IPS-20b (cell line): ENCODE results near the gene USP43.

Source experiments
- H3K27ac ChIP-seq: one replicate; pipeline ENCODE4 v1.5.1; 2013; ENCODE audit warnings: low read length
- H3K27me3 ChIP-seq: 2 replicates; pipeline ENCODE4 v1.6.1; 2013; ENCODE audit warnings: mild to moderate bottlenecking, low read length, inconsistent platforms; ENCODE audit not compliant: insufficient read depth
- H3K36me3 ChIP-seq: 2 replicates; pipeline ENCODE4 v1.6.1; 2013; ENCODE audit warnings: low read depth, mild to moderate bottlenecking, inconsistent platforms, low read length, moderate library complexity; ENCODE audit not compliant: insufficient read depth
- H3K4me1 ChIP-seq: 2 replicates; pipeline ENCODE4 v1.6.1; 2013; ENCODE audit warnings: mild to moderate bottlenecking, control low read depth, inconsistent platforms, low read length, moderate library complexity; ENCODE audit not compliant: insufficient read depth
- H3K4me3 ChIP-seq: 2 replicates; pipeline ENCODE4 v1.5.1; 2013; ENCODE audit warnings: mild to moderate bottlenecking, low read length, inconsistent platforms
- H3K9ac ChIP-seq: 2 replicates; pipeline ENCODE4 v1.6.1; 2013; ENCODE audit warnings: low read depth, mild to moderate bottlenecking, inconsistent platforms, low read length, moderate library complexity
- H3K9me3 ChIP-seq: 2 replicates; pipeline ENCODE4 v1.6.1; 2013; ENCODE audit warnings: mild to moderate bottlenecking, low read depth, low read length, inconsistent platforms; ENCODE audit not compliant: insufficient read depth

The USP43 gene

GRCh38 chr17:9725575-9725974 is 80.3 kb downstream of the USP43 start:
- Histone ChIP-seq H3K4me3 (no peak overlapping the region), H3K4me1 (no peaks in the 10 kb centered on the region), H3K27me3 (no peaks in the 10 kb centered on the region), H3K27ac (no peak overlapping the region), H3K9me3 (no peaks in the 10 kb centered on the region; the same call in 1 of the 2 replicates), H3K36me3 (no peaks in the 10 kb centered on the region), H3K9ac (no peak overlapping the region)

DNA sequence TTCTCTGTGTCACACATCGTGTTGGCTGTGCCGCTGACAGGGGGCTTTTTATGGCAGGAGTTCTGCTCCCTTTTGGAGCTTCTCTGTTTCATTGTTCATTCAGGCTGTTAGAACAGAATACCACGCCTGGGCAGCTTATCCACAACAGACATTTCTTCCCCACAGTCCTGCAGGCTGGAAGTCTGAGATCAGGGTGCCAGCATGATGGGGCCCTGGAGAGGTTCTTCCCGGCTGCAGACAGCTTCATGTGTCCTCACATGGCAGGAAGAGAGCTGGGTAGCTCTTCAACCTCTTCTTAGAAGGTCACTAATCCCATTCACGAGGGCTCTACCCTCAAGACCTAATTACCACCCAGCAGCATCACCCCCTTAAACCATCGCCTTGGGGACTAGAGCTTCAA is 81.0 kb downstream of the USP43 start:
- Histone ChIP-seq H3K9ac (no peak overlapping the region), H3K36me3 (no peaks in the 10 kb centered on the region), H3K4me3 (no peak overlapping the region), H3K4me1 (no peaks in the 10 kb centered on the region), H3K27me3 (no peaks in the 10 kb centered on the region), H3K9me3 (peaks cover 5% of the 10 kb centered on the region; the same call in 1 of the 2 replicates), H3K27ac (no peak overlapping the region)

- Histone ChIP-seq H3K9ac (no peak overlapping the region), H3K36me3 (no peaks in the 10 kb centered on the region), H3K4me3 (no peak overlapping the region), H3K4me1 (no peaks in the 10 kb centered on the region), H3K27ac (no peak overlapping the region), H3K27me3 (no peaks in the 10 kb centered on the region), H3K9me3 (peaks cover 9% of the 10 kb centered on the region; the same call in 1 of the 2 replicates)
These were observed 82.7 kb downstream of the USP43 start for GRCh38 chr17:9728005-9728404.

- no peak overlapping the region for H3K27ac ChIP-seq
- no peaks in the 10 kb centered on the region for H3K4me1 ChIP-seq
- no peak overlapping the region for H3K9ac ChIP-seq
These were observed 83.2 kb downstream of the USP43 start for GRCh38 chr17:9728564-9728963.

DNA sequence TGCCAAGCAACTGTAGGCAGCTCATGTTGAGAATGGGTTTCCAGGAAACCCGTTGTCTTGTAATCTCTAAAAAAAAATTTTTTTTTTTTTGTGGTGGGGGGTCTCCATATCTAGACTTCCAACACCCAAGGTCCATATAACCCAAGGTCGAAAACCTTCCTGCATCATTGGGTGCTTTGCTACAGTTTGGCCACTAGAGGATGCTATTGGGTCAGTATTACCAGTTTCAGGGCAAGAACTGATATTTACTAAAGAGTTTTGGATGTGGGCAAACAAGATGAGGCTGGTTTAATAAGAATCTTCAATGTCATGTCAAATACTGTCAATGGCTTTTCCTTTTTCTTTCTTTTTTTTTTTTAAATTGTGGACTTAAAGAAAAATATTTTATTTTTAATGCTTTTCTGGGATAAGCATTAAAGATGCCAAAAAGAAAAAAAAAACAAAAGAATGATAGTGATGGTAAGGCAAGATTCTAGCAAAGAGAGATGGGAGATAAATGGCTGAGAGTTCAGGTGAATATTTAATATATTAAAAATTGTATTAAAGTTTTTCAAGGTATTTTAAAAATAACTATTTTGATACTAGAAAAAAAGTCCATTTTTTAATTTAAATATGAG is 83.8 kb downstream of the USP43 start:
- peaks cover 9% of the 10 kb centered on the region; the same call in 1 of the 2 replicates for H3K9me3 ChIP-seq
- no peaks in the 10 kb centered on the region for H3K4me1 ChIP-seq
- H3K4me3 ChIP-seq = no peak overlapping the region
- no peaks in the 10 kb centered on the region for H3K27me3 ChIP-seq
- no peak overlapping the region for H3K9ac ChIP-seq
- H3K36me3 ChIP-seq = no peaks in the 10 kb centered on the region
- H3K27ac ChIP-seq = no peak overlapping the region

More at GRCh38 chr17:9728564-9728963, 83.2 kb downstream of the USP43 start:
- no peak overlapping the region for H3K4me3 ChIP-seq
- H3K27me3 ChIP-seq = no peaks in the 10 kb centered on the region
- H3K36me3 ChIP-seq = no peaks in the 10 kb centered on the region
- peaks cover 9% of the 10 kb centered on the region; the same call in 1 of the 2 replicates for H3K9me3 ChIP-seq

- H3K27me3 ChIP-seq = no peaks in the 10 kb centered on the region
- no peak overlapping the region for H3K27ac ChIP-seq
- H3K36me3 ChIP-seq = no peaks in the 10 kb centered on the region
- peaks cover 9% of the 10 kb centered on the region; the same call in 1 of the 2 replicates for H3K9me3 ChIP-seq
- no peak overlapping the region for H3K4me3 ChIP-seq
- H3K9ac ChIP-seq = no peak overlapping the region
- H3K4me1 ChIP-seq = no peaks in the 10 kb centered on the region
These were observed 84.6 kb downstream of the USP43 start for GRCh38 chr17:9729735-9730420.

DNA sequence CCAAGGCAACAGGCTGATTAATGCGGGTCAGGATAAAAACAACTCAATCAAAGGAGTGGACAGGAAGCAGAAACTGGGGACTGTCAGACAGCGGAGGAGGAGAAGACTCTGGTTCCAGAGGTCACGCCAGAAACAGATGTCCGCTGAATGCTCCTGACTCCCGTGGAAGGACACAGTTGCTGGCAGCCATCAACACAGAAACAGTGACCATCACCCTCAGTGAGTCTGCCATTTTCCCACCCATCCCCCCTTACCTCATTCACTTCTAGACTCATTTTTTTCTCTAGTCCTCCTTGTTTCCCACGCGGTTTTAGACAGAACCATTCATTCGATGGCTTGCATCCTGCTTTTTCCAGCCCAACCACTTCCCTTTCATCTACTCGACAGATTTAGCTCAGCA is 105.2 kb downstream of the USP43 start:
- no peaks in the 10 kb centered on the region for H3K9me3 ChIP-seq
- no peak overlapping the region for H3K27ac ChIP-seq
- no peak overlapping the region for H3K4me3 ChIP-seq
- H3K4me1 ChIP-seq = no peaks in the 10 kb centered on the region
- H3K36me3 ChIP-seq = no peaks in the 10 kb centered on the region
- H3K9ac ChIP-seq = no peak overlapping the region
- H3K27me3 ChIP-seq = no peaks in the 10 kb centered on the region

- no peak overlapping the region for H3K4me3 ChIP-seq
- H3K27me3 ChIP-seq = no peaks in the 10 kb centered on the region
- no peaks in the 10 kb centered on the region for H3K36me3 ChIP-seq
- H3K9ac ChIP-seq = no peak overlapping the region
- no peaks in the 10 kb centered on the region for H3K4me1 ChIP-seq
- H3K27ac ChIP-seq = no peak overlapping the region
- no peaks in the 10 kb centered on the region for H3K9me3 ChIP-seq
These were observed 109.8 kb downstream of the USP43 start for GRCh38 chr17:9755083-9755482.

- Histone ChIP-seq H3K27me3 (no peaks in the 10 kb centered on the region), H3K9ac (no peak overlapping the region), H3K9me3 (no peaks in the 10 kb centered on the region), H3K27ac (no peak overlapping the region), H3K4me1 (no peaks in the 10 kb centered on the region), H3K36me3 (no peaks in the 10 kb centered on the region), H3K4me3 (no peak overlapping the region)
These were observed 114.9 kb downstream of the USP43 start for GRCh38 chr17:9760266-9760665.

GRCh38 chr17:9763643-9764042 is 118.3 kb downstream of the USP43 start:
- H3K4me1 ChIP-seq = no peaks in the 10 kb centered on the region
- no peak overlapping the region for H3K27ac ChIP-seq
- H3K27me3 ChIP-seq = no peaks in the 10 kb centered on the region
- H3K36me3 ChIP-seq = no peaks in the 10 kb centered on the region
- no peak overlapping the region for H3K9ac ChIP-seq
- no peak overlapping the region for H3K4me3 ChIP-seq
- H3K9me3 ChIP-seq = no peaks in the 10 kb centered on the region

DNA sequence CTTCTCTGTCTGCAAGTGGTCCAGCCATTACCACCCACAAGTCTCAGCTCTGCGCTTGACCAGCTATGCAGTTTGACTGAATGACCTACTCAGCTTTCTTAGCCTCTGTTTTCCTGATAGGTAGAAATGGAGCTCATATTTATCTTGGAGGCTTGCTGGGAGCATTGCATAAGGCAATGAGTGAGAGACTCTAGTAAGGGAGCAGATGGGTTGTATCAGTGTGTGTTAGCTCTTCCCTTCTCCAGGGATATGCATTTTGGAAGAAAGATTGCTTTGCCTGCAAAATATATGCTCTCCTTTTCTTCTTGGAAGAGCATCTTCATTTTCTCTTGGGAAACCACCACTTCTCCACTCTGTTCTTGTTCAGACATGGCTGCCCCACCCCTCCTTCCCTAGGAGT is 120.0 kb downstream of the USP43 start:
- no peak overlapping the region for H3K4me3 ChIP-seq
- H3K36me3 ChIP-seq = no peaks in the 10 kb centered on the region
- H3K27me3 ChIP-seq = no peaks in the 10 kb centered on the region
- H3K9me3 ChIP-seq = no peaks in the 10 kb centered on the region
- no peak overlapping the region for H3K9ac ChIP-seq
- no peaks in the 10 kb centered on the region for H3K4me1 ChIP-seq
- no peak overlapping the region for H3K27ac ChIP-seq

DNA sequence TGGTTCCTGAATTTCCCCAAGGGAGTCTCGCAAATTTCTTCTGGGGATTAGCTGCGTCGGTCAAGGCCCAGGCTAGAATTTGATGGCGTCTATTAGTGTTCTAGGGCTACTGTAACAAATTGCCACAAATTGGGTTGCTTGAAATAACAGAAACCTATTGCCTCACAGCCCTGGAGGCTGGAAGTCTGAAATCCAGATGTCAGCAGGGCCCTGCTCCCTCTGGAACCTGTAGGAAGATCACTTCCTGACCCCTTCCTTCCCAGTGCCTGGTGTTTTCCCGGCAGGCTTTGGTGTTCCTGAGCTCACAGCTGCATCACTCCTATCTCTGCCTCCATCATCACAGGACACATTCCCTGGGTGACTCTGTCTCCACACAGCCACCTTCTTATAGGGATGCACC is 121.7 kb downstream of the USP43 start:
- no peaks in the 10 kb centered on the region for H3K9me3 ChIP-seq
- no peak overlapping the region for H3K27ac ChIP-seq
- H3K36me3 ChIP-seq = no peaks in the 10 kb centered on the region
- no peak overlapping the region for H3K9ac ChIP-seq
- no peak overlapping the region for H3K4me3 ChIP-seq
- no peaks in the 10 kb centered on the region for H3K27me3 ChIP-seq
- H3K4me1 ChIP-seq = no peaks in the 10 kb centered on the region
